ENCODE measurements around the gene LRP1. TPM values are rescaled to one million over a fixed set of nuclear protein-coding genes. Genes with fewer than 3 reads are reported as not detected.

Gene LRP1
- total RNA-seq, 1 donor from 2014 or later: 369 TPM

DNA sequence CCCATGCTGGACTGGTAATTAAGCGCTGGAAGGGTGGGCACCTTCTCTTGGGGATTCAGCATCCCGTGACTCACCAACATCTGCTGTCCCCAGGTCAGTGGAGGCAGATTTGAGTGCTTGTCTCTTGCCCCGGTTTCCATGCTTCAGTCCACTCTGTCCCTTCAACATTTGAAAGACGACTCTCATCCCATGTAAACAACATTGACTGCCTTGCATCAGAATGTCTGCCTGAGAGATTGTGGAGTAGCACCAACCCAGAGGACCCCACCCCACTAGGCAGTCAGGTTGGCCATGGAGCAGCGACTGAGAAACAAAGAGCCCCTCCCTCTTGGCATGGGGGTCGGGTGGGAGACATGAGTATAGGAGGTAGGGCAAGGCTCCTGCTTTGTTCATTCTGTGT is 127.6 kb downstream of the LRP1 start:
- Mint-ChIP-seq H3K4me3 (ENCODE audit: unreplicated experiment) (no peak overlapping the region), H3K27ac (ENCODE audit: unreplicated experiment) (no peak overlapping the region), H3K9me3 (ENCODE audit: unreplicated experiment) (no peaks in the 10 kb centered on the region), H3K36me3 (ENCODE audit: low read depth, unreplicated experiment) (peaks cover 15% of the 10 kb centered on the region), H3K4me1 (ENCODE audit: low read depth, unreplicated experiment) (peaks cover 6% of the 10 kb centered on the region), H3K27me3 (ENCODE audit: low read depth, unreplicated experiment) (peaks cover 2% of the 10 kb centered on the region)
- H3K4me3 ChIP-seq (ENCODE audit: insufficient read depth, low read depth, low read length): no peak overlapping the region
- no peaks in the 10 kb centered on the region for H3K9me3 ChIP-seq (ENCODE audit: insufficient read depth, low read depth, low read length)
- H3K4me2 ChIP-seq (ENCODE audit: low read length): no peak overlapping the region
- H3K79me2 ChIP-seq (ENCODE audit: insufficient read depth, low read length): no peaks in the 10 kb centered on the region
- H2AFZ ChIP-seq (ENCODE audit: low read depth, low read length): no peak overlapping the region
- no peaks in the 10 kb centered on the region for H4K20me1 ChIP-seq (ENCODE audit: insufficient read depth, low read length)
- H3K36me3 ChIP-seq (ENCODE audit: insufficient read depth, low read length): peaks cover 14% of the 10 kb centered on the region
- FAIRE-seq: no peak
- no peaks in the 10 kb centered on the region for H3K4me1 ChIP-seq (ENCODE audit: insufficient read depth, low read length)
- TF ChIP-seq, protein P1, sequence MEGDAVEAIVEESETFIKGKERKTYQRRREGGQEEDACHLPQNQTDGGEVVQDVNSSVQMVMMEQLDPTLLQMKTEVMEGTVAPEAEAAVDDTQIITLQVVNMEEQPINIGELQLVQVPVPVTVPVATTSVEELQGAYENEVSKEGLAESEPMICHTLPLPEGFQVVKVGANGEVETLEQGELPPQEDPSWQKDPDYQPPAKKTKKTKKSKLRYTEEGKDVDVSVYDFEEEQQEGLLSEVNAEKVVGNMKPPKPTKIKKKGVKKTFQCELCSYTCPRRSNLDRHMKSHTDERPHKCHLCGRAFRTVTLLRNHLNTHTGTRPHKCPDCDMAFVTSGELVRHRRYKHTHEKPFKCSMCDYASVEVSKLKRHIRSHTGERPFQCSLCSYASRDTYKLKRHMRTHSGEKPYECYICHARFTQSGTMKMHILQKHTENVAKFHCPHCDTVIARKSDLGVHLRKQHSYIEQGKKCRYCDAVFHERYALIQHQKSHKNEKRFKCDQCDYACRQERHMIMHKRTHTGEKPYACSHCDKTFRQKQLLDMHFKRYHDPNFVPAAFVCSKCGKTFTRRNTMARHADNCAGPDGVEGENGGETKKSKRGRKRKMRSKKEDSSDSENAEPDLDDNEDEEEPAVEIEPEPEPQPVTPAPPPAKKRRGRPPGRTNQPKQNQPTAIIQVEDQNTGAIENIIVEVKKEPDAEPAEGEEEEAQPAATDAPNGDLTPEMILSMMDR (IDR thresholded peaks at IDR 0.05; ENCODE audit: insufficient read depth, low read depth, low read length): no peak
- TF ChIP-seq EZH2 (IDR thresholded peaks at IDR 0.05; ENCODE audit: insufficient read depth, low read length): no peak
- no peak overlapping the region for H3K9ac ChIP-seq (ENCODE audit: low read length)
- DNase-seq (ENCODE audit: low read depth): no peak
- H3K27me3 ChIP-seq (ENCODE audit: insufficient read depth, low read length): no peaks in the 10 kb centered on the region
- no peak overlapping the region for H3K27ac ChIP-seq (ENCODE audit: low read depth, low read length)

DNA sequence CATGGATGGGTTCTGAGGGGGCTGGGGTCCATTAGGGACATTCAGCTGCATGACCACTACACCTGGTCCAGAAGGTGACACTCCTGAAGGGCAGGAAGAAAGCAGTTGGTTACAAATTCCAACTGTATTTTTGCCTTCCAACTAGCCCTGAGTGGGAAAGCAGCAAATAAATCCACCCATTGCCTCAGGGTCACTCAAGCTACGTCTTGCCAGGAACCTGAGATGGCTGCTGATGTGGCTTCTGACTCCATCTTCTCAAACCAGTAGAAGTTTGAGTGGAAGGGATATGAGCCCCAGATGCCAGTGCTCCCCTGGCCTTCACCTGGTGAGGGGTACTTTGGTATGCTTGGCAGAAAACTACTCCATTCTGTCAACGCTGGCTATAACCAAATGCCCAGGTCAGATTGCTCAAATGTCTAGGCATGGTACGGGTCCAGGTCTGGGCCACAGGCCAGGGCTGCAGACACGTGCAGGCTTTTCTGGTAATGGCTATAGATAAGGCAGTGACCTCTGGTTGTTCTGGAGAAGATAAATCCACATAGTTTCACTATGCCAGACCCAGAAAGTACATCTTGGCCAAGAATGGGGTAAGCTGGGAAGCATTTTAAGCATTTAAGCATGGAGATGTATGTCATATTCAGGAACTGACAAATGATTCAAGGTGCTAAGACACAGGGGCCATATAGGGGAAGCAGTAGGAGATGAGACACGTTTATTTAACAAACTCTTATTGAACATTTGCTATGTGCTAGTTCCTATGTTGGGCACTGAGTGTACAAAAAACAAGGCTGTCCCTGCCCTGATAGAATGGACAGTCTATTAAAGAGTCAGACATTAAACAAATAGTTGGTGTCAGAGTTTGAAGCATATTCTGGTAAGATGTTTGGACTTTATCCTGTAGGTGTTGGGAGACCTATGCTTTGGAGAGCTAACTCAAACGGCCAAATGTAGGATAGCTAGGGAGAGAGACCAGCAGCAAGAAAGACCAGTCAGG is 131.0 kb downstream of the LRP1 start:
- Histone ChIP-seq H3K9me3 (ENCODE audit: insufficient read depth, low read depth, low read length) (no peaks in the 10 kb centered on the region), H3K9ac (ENCODE audit: low read length) (no peak overlapping the region), H3K27ac (ENCODE audit: low read depth, low read length) (no peak overlapping the region), H3K79me2 (ENCODE audit: insufficient read depth, low read length) (no peaks in the 10 kb centered on the region), H3K4me1 (ENCODE audit: insufficient read depth, low read length) (no peaks in the 10 kb centered on the region), H3K4me2 (ENCODE audit: low read length) (no peak overlapping the region), H3K27me3 (ENCODE audit: insufficient read depth, low read length) (no peaks in the 10 kb centered on the region), H4K20me1 (ENCODE audit: insufficient read depth, low read length) (no peaks in the 10 kb centered on the region), H3K36me3 (ENCODE audit: insufficient read depth, low read length) (peaks cover 20% of the 10 kb centered on the region), H2AFZ (ENCODE audit: low read depth, low read length) (no peak overlapping the region), H3K4me3 (ENCODE audit: insufficient read depth, low read depth, low read length) (no peak overlapping the region)
- Mint-ChIP-seq H3K4me1 (ENCODE audit: low read depth, unreplicated experiment) (peaks cover 8% of the 10 kb centered on the region), H3K27me3 (ENCODE audit: low read depth, unreplicated experiment) (peaks cover 2% of the 10 kb centered on the region), H3K4me3 (ENCODE audit: unreplicated experiment) (no peak overlapping the region), H3K9me3 (ENCODE audit: unreplicated experiment) (no peaks in the 10 kb centered on the region), H3K27ac (ENCODE audit: unreplicated experiment) (no peak overlapping the region), H3K36me3 (ENCODE audit: low read depth, unreplicated experiment) (peaks cover 9% of the 10 kb centered on the region)
- FAIRE-seq (no peak), DNase-seq (ENCODE audit: low read depth) (peak; percentile 71)
- TF ChIP-seq EZH2 (IDR thresholded peaks at IDR 0.05; ENCODE audit: insufficient read depth, low read length): no peak
- TF ChIP-seq, protein P1 (IDR thresholded peaks at IDR 0.05; ENCODE audit: insufficient read depth, low read depth, low read length): no peak

DNA sequence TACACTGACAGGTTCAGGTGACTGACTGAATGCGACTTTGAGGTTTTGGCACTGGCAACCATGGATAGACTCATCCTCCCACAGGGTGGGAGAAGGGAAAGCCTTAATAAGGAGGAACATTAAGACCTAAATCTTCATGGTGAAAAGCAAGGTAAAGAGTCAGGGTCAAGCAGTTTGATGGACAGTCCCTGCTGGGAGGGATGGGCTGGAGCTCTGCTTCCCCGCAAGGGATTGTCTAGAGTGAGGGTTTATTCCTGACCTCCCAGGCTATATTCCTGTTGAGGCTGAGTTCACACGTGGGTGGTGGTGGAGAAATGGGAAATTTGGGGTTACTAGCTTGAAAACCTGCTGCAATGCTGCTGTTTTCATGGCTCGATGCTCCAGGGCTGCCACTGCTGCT is 132.1 kb downstream of the LRP1 start:
- H3K27ac Mint-ChIP-seq (ENCODE audit: unreplicated experiment): no peak overlapping the region
- DNase-seq (ENCODE audit: low read depth) (no peak), FAIRE-seq (no peak)
- Histone ChIP-seq H2AFZ (ENCODE audit: low read depth, low read length) (no peak overlapping the region), H3K9me3 (ENCODE audit: insufficient read depth, low read depth, low read length) (no peaks in the 10 kb centered on the region), H3K4me3 (ENCODE audit: insufficient read depth, low read depth, low read length) (no peak overlapping the region), H4K20me1 (ENCODE audit: insufficient read depth, low read length) (no peaks in the 10 kb centered on the region), H3K27me3 (ENCODE audit: insufficient read depth, low read length) (no peaks in the 10 kb centered on the region), H3K4me1 (ENCODE audit: insufficient read depth, low read length) (no peaks in the 10 kb centered on the region), H3K4me2 (ENCODE audit: low read length) (no peak overlapping the region), H3K36me3 (ENCODE audit: insufficient read depth, low read length) (peaks cover 20% of the 10 kb centered on the region), H3K79me2 (ENCODE audit: insufficient read depth, low read length) (no peaks in the 10 kb centered on the region), H3K9ac (ENCODE audit: low read length) (no peak overlapping the region), H3K27ac (ENCODE audit: low read depth, low read length) (no peak overlapping the region)
- no peaks in the 10 kb centered on the region for H3K9me3 Mint-ChIP-seq (ENCODE audit: unreplicated experiment)
- no peak overlapping the region for H3K4me3 Mint-ChIP-seq (ENCODE audit: unreplicated experiment)
- TF ChIP-seq, protein P1 (IDR thresholded peaks at IDR 0.05; ENCODE audit: insufficient read depth, low read depth, low read length): no peak
- no peak for TF ChIP-seq EZH2 (IDR thresholded peaks at IDR 0.05; ENCODE audit: insufficient read depth, low read length)
- peaks cover 6% of the 10 kb centered on the region for H3K4me1 Mint-ChIP-seq (ENCODE audit: low read depth, unreplicated experiment)
- peaks cover 9% of the 10 kb centered on the region for H3K36me3 Mint-ChIP-seq (ENCODE audit: low read depth, unreplicated experiment)
- H3K27me3 Mint-ChIP-seq (ENCODE audit: low read depth, unreplicated experiment): peaks cover 2% of the 10 kb centered on the region

Measured in astrocyte (in vitro differentiated cells and primary cell).